Coronary artery (tissue), 2 donors: Measurements from ENCODE around the gene CRHR1.

Source experiments
- DNase-seq: peaks from one replicate; pipeline ENCODE4 v3.0.0-alpha.2; 2017; ENCODE audit warnings: low spot score
- H3K27ac ChIP-seq, 2 donors: fragments of 200-600 bp; sonication (generic); one replicate each; pipeline ENCODE4 v1.5.1; 2016 to 2019
- H3K4me3 ChIP-seq: fragments of 200-600 bp; sonication (generic); 2 replicates; pipeline ENCODE4 v1.5.1; 2016; ENCODE audit warnings: mild to moderate bottlenecking, moderate library complexity
- CTCF ChIP-seq: fragments of 200-600 bp; sonication (generic); IDR thresholded peaks from one replicate; pipeline ENCODE4 v1.5.1; 2019; ENCODE audit warnings: antibody characterized with exemption

The CRHR1 gene

GRCh38 chr17:45775148-45775547 lies 9.0 kb upstream of the CRHR1 start:
- no peak for DNase-seq
- no peak for TF ChIP-seq CTCF
- H3K4me3 ChIP-seq: no peak overlapping the region
- H3K27ac ChIP-seq: no peak overlapping the region

GRCh38 chr17:45775576-45776011 lies 8.5 kb upstream of the CRHR1 start:
- DNase-seq: no peak
- H3K27ac ChIP-seq: no peak overlapping the region
- TF ChIP-seq CTCF: no peak

GRCh38 chr17:45776896-45777295 lies 7.2 kb upstream of the CRHR1 start:
- DNase-seq: no peak
- H3K4me3 ChIP-seq: no peak overlapping the region
- no peak overlapping the region for H3K27ac ChIP-seq
- TF ChIP-seq CTCF: no peak

More at GRCh38 chr17:45775576-45776011, 8.5 kb upstream of the CRHR1 start:
- no peak overlapping the region for H3K4me3 ChIP-seq

- no peak overlapping the region for H3K4me3 ChIP-seq
- DNase-seq: no peak
- TF ChIP-seq CTCF: no peak
- H3K27ac ChIP-seq: no peak overlapping the region
Observed at GRCh38 chr17:45777388-45777787, 6.7 kb upstream of the CRHR1 start.

- TF ChIP-seq CTCF: no peak
- no peak for DNase-seq
- H3K4me3 ChIP-seq: no peak overlapping the region
- no peak overlapping the region for H3K27ac ChIP-seq
Observed at GRCh38 chr17:45780921-45781320, 3.2 kb upstream of the CRHR1 start.

- no peak for TF ChIP-seq CTCF
- H3K27ac ChIP-seq: no peak overlapping the region
- peak overlapping the region; percentile 73 for H3K4me3 ChIP-seq
- DNase-seq: no peak
Observed at GRCh38 chr17:45782889-45783592, 1.1 kb upstream of the CRHR1 start.

- Histone ChIP-seq H3K27ac (no peak overlapping the region), H3K4me3 (peak overlapping the region; percentile 73)
- no peak for TF ChIP-seq CTCF
- DNase-seq: no peak
Observed at GRCh38 chr17:45783593-45784292, 377 bp upstream of the CRHR1 start.
